ENCODE data around the gene ANO2. TPM values are rescaled to one million over a fixed set of nuclear protein-coding genes. Genes with fewer than 3 reads are reported as not detected.

The ANO2 gene
- total RNA-seq, 1 experiment from 2014 or later = not detected

- in situ Hi-C loops (cut with HindIII; ENCODE audit: low pct_unique_long_range_greater_than_20kb, low sequenced_read_pairs) = no loop called here
- no peak for DNase-seq (ENCODE audit: low read depth)
Observed at GRCh38 chr12:5923751-5924150, 21.3 kb downstream of the ANO2 start.

GRCh38 chr12:5923043-5923605 is 21.9 kb downstream of the ANO2 start:
- in situ Hi-C loops (cut with HindIII; ENCODE audit: low pct_unique_long_range_greater_than_20kb, low sequenced_read_pairs) = no loop called here
- DNase-seq (ENCODE audit: low read depth) = no peak

GRCh38 chr12:5921966-5922899 is 22.8 kb downstream of the ANO2 start:
- in situ Hi-C loops (cut with HindIII; ENCODE audit: low pct_unique_long_range_greater_than_20kb, low sequenced_read_pairs) = no loop called here
- no peak for DNase-seq (ENCODE audit: low read depth)

GRCh38 chr12:5921027-5921909 is 23.8 kb downstream of the ANO2 start:
- no peak for DNase-seq (ENCODE audit: low read depth)
- in situ Hi-C loops (cut with HindIII; ENCODE audit: low pct_unique_long_range_greater_than_20kb, low sequenced_read_pairs) = no loop called here

GRCh38 chr12:5916785-5917290 is 28.2 kb downstream of the ANO2 start:
- in situ Hi-C loops (cut with HindIII; ENCODE audit: low pct_unique_long_range_greater_than_20kb, low sequenced_read_pairs) = no loop called here
- DNase-seq (ENCODE audit: low read depth) = no peak

- DNase-seq (ENCODE audit: low read depth) = no peak
- in situ Hi-C loops (cut with HindIII; ENCODE audit: low pct_unique_long_range_greater_than_20kb, low sequenced_read_pairs) = no loop called here
Observed at GRCh38 chr12:5915511-5915910, 29.5 kb downstream of the ANO2 start.

- DNase-seq (ENCODE audit: low read depth) = no peak
- in situ Hi-C loops (cut with HindIII; ENCODE audit: low pct_unique_long_range_greater_than_20kb, low sequenced_read_pairs) = no loop called here
Observed at GRCh38 chr12:5914387-5915149, 30.5 kb downstream of the ANO2 start.

GRCh38 chr12:5913387-5913786 is 31.7 kb downstream of the ANO2 start:
- no peak for DNase-seq (ENCODE audit: low read depth)
- in situ Hi-C loops (cut with HindIII; ENCODE audit: low pct_unique_long_range_greater_than_20kb, low sequenced_read_pairs) = no loop called here

GRCh38 chr12:5912437-5913334 is 32.4 kb downstream of the ANO2 start:
- DNase-seq (ENCODE audit: low read depth) = no peak
- in situ Hi-C loops (cut with HindIII; ENCODE audit: low pct_unique_long_range_greater_than_20kb, low sequenced_read_pairs) = no loop called here

GRCh38 chr12:5912011-5912410 is 33.0 kb downstream of the ANO2 start:
- in situ Hi-C loops (cut with HindIII; ENCODE audit: low pct_unique_long_range_greater_than_20kb, low sequenced_read_pairs) = no loop called here
- no peak for DNase-seq (ENCODE audit: low read depth)

GRCh38 chr12:5910790-5911548 is 34.1 kb downstream of the ANO2 start:
- DNase-seq (ENCODE audit: low read depth) = no peak
- in situ Hi-C loops (cut with HindIII; ENCODE audit: low pct_unique_long_range_greater_than_20kb, low sequenced_read_pairs) = no loop called here

- in situ Hi-C loops (cut with HindIII; ENCODE audit: low pct_unique_long_range_greater_than_20kb, low sequenced_read_pairs) = no loop called here
- no peak for DNase-seq (ENCODE audit: low read depth)
Observed at GRCh38 chr12:5909560-5909959, 35.5 kb downstream of the ANO2 start.

- no peak for DNase-seq (ENCODE audit: low read depth)
- in situ Hi-C loops (cut with HindIII; ENCODE audit: low pct_unique_long_range_greater_than_20kb, low sequenced_read_pairs) = no loop called here
Observed at GRCh38 chr12:5908251-5908650, 36.8 kb downstream of the ANO2 start.

- no peak for DNase-seq (ENCODE audit: low read depth)
- in situ Hi-C loops (cut with HindIII; ENCODE audit: low pct_unique_long_range_greater_than_20kb, low sequenced_read_pairs) = no loop called here
Observed at GRCh38 chr12:5907807-5908206, 37.3 kb downstream of the ANO2 start.

- no peak for DNase-seq (ENCODE audit: low read depth)
Observed at GRCh38 chr12:5905757-5906156, 39.3 kb downstream of the ANO2 start.

GRCh38 chr12:5904969-5905368 is 40.1 kb downstream of the ANO2 start:
- in situ Hi-C loops (cut with HindIII; ENCODE audit: low pct_unique_long_range_greater_than_20kb, low sequenced_read_pairs) = no loop called here

More at GRCh38 chr12:5905757-5906156, 39.3 kb downstream of the ANO2 start:
- in situ Hi-C loops (cut with HindIII; ENCODE audit: low pct_unique_long_range_greater_than_20kb, low sequenced_read_pairs) = no loop called here

More at GRCh38 chr12:5904969-5905368, 40.1 kb downstream of the ANO2 start:
- DNase-seq (ENCODE audit: low read depth) = no peak

Data from Caki2 (cell line).